Thyroid gland (tissue), 4 donors: ENCODE measurements around the gene ZNF618.

Experiments used
- CTCF ChIP-seq, 6 experiments: fragments of 200-600 bp in 3 of 6; fragments of 450-650 bp in 3 of 6; sonication (generic) in 3 of 6; IDR thresholded peaks; one replicate each; pipeline ENCODE4 v1.5.1; 2016 to 2019; ENCODE audit warnings: antibody characterized with exemption in 6 of 6, mild to moderate bottlenecking in 2 of 6, inconsistent platforms in 1 of 6, moderate library complexity in 1 of 6
- POLR2A ChIP-seq, 2 donors: fragments of 450-650 bp; IDR thresholded peaks; one replicate each; pipeline ENCODE4 v1.6.1; 2017; ENCODE audit warnings: antibody characterized with exemption in 2 of 2, mild to moderate bottlenecking in 2 of 2, moderate library complexity in 1 of 2

GRCh38 chr9:113946496-113947115 lies 70.5 kb downstream of the ZNF618 start:
- TF ChIP-seq CTCF (IDR thresholded peaks at IDR 0.05) (no peak), POLR2A (IDR thresholded peaks at IDR 0.05) (no peak)
